Measurements from ENCODE around the gene PKP4. TPM values are rescaled to one million over a fixed set of nuclear protein-coding genes. Genes with fewer than 3 reads are reported as not detected.
A peak's percentile ranks its signal among the peaks of the same experiment; 100 is the strongest.

The PKP4 gene, protein sequence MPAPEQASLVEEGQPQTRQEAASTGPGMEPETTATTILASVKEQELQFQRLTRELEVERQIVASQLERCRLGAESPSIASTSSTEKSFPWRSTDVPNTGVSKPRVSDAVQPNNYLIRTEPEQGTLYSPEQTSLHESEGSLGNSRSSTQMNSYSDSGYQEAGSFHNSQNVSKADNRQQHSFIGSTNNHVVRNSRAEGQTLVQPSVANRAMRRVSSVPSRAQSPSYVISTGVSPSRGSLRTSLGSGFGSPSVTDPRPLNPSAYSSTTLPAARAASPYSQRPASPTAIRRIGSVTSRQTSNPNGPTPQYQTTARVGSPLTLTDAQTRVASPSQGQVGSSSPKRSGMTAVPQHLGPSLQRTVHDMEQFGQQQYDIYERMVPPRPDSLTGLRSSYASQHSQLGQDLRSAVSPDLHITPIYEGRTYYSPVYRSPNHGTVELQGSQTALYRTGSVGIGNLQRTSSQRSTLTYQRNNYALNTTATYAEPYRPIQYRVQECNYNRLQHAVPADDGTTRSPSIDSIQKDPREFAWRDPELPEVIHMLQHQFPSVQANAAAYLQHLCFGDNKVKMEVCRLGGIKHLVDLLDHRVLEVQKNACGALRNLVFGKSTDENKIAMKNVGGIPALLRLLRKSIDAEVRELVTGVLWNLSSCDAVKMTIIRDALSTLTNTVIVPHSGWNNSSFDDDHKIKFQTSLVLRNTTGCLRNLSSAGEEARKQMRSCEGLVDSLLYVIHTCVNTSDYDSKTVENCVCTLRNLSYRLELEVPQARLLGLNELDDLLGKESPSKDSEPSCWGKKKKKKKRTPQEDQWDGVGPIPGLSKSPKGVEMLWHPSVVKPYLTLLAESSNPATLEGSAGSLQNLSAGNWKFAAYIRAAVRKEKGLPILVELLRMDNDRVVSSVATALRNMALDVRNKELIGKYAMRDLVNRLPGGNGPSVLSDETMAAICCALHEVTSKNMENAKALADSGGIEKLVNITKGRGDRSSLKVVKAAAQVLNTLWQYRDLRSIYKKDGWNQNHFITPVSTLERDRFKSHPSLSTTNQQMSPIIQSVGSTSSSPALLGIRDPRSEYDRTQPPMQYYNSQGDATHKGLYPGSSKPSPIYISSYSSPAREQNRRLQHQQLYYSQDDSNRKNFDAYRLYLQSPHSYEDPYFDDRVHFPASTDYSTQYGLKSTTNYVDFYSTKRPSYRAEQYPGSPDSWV
- total RNA-seq = 62.9 and 75.3 TPM in 2 replicates
- long read RNA-seq, partial matches to known transcripts = 48 of 65 reads
- long read RNA-seq, other reads (novel, unspliced or antisense) = 16 of 65 reads

- DNase-seq (ENCODE audit: low spot score, unreplicated experiment) = peak; percentile 83
- peak within 1 kb of the TSS; percentile 90 for H3K4me3 Mint-ChIP-seq (ENCODE audit: low read depth)
Measured at GRCh38 chr2:158456309-158457066, at the start of gene PKP4, which contains the start of gene CCDC148. Gene PKP4, plus strand, starts transcription at chr2:158456952. Its CDS starts 76,233 bp downstream, at chr2:158533185. Gene CCDC148, minus strand, starts transcription at chr2:158456753. Its CDS starts 314 bp downstream, at chr2:158456439.

DNA sequence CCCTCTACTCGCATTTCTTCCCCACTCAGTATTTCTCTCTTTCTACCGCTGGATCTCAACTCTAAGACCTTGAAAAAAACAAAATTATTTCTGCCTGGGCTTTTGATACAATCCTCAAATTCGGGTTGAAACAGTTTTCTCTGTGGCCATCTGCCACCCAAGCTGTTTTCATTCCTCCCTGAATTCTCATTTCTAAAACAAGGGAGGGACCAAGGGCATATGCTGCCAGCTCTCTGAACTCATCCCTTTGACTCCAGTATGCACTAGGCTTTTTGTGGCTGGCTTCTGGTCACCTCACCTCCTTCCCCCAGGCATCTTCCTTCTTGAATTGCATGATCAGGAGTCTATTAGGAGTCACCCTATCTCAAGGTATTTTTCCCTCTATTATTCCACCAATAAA is 49.7 kb upstream of the PKP4 start:
- no peak for TF ChIP-seq CTCF (IDR thresholded peaks at IDR 0.05; ENCODE audit: unreplicated experiment)
- Mint-ChIP-seq H3K36me3 (ENCODE audit: insufficient read depth) (no peaks in the 10 kb centered on the region), H3K27me3 (no peaks in the 10 kb centered on the region), H3K4me1 (ENCODE audit: low read depth) (no peaks in the 10 kb centered on the region), H3K9me3 (ENCODE audit: low read depth) (peaks cover 16% of the 10 kb centered on the region), H3K4me3 (ENCODE audit: low read depth) (no peak overlapping the region), H3K27ac (no peak overlapping the region)
- no peak for DNase-seq (ENCODE audit: low spot score, unreplicated experiment)

More at GRCh38 chr2:158456309-158457066, at the start of gene PKP4, which contains the start of gene CCDC148:
- Mint-ChIP-seq H3K4me1 (ENCODE audit: low read depth) (peaks cover 31% of the 10 kb centered on the region), H3K36me3 (ENCODE audit: insufficient read depth) (no peaks in the 10 kb centered on the region), H3K9me3 (ENCODE audit: low read depth) (no peaks in the 10 kb centered on the region), H3K27me3 (no peaks in the 10 kb centered on the region), H3K27ac (peak within 1 kb of the TSS; percentile 95)
- TF ChIP-seq CTCF (IDR thresholded peaks at IDR 0.05; ENCODE audit: unreplicated experiment) = no peak

DNA sequence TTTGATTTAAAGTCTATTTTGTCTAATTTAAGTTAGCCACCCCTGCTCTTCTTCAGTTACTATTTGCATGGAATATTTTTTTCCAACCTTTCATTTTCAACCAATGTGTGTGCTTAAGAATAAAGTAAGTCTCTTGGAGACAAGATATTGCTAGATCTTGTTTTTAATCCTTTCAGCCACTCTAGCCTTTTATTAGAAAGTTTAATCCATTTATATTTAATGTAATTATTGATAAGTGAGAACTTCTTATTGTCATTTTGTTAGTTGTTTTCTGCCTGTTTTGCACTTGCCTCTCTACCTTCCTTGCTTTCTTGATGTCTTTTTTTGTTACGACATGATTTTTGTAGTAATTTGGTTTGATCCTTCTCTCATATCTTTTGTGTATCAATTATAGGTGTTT is 46.6 kb upstream of the PKP4 start:
- DNase-seq (ENCODE audit: low spot score, unreplicated experiment) = no peak
- no peaks in the 10 kb centered on the region for H3K4me1 Mint-ChIP-seq (ENCODE audit: low read depth)
- no peaks in the 10 kb centered on the region for H3K36me3 Mint-ChIP-seq (ENCODE audit: insufficient read depth)
- no peaks in the 10 kb centered on the region for H3K27me3 Mint-ChIP-seq
- no peak overlapping the region for H3K27ac Mint-ChIP-seq
- no peak overlapping the region for H3K4me3 Mint-ChIP-seq (ENCODE audit: low read depth)
- peaks cover 16% of the 10 kb centered on the region for H3K9me3 Mint-ChIP-seq (ENCODE audit: low read depth)
- no peak for TF ChIP-seq CTCF (IDR thresholded peaks at IDR 0.05; ENCODE audit: unreplicated experiment)

DNA sequence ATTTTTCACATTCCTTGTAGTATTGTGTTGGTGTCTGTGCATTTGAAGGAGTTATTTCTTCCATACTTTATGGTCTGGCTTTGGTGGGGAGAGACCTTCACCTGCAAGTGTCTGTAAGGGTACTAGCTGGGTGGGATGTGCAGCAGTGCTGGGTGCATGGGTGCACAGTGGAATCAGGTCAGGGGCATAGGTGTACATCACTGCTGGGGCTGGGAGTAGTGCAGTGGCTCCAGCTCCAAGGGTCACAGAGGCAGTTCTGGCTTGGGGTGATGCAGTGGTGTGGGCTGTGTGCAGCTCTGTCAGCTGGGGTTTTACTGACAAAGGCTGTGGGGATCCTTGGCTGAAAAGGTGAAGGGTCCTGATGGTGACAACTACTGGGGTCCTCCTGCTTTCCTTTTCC is 45.0 kb upstream of the PKP4 start:
- Mint-ChIP-seq H3K4me3 (ENCODE audit: low read depth) (no peak overlapping the region), H3K36me3 (ENCODE audit: insufficient read depth) (peaks cover 2% of the 10 kb centered on the region), H3K4me1 (ENCODE audit: low read depth) (peaks cover 2% of the 10 kb centered on the region), H3K27me3 (no peaks in the 10 kb centered on the region), H3K9me3 (ENCODE audit: low read depth) (peaks cover 26% of the 10 kb centered on the region), H3K27ac (no peak overlapping the region)
- no peak for DNase-seq (ENCODE audit: low spot score, unreplicated experiment)
- no peak for TF ChIP-seq CTCF (IDR thresholded peaks at IDR 0.05; ENCODE audit: unreplicated experiment)
